Measurements from ENCODE around the gene SUB1.
"Not testable (repeated sequence)": the region's sequence is repeated elsewhere in the genome, so short reads cannot be mapped to it uniquely, and the experiment has no call there.

SUB1 gene

DNA sequence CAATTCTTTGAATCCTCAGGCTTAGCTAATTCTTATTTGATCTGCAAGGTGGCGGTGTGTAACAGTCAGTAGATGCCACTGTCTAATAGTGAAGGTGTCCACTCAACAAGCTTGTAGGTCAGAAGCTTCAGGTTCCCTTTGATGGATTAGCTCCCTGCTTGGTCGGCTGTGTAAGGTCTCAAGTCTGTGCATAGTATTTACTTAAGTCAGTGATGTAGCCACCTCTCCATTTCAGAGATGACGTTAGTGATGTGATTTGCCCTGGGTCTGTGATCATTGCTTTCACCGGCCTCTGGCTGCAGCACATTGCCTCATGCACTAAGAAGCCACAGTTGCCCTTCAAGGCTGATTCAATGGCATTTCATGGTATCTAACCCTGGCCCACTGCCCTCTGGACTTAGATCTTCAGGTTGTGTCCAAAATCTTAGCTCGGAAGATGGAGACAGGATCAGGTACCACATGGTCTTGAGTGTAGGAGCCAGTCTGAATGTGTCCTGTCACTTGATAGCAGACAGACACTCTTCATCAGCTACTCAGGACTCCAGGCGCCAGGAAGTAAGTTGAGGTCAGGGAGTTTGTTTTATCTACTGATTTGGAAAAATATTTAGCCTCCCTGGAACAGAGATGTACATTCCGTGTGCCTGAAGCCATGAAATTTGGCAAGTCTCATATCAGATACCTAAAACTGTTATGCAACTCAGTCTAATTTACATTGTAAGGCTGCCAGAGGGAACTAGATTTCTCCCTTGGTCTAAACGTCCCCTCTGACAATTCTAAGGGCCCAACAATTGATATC, 42.9 kb downstream of the SUB1 start:
- no peak for DNase-seq (ENCODE audit: low read depth)
- no peak overlapping the region for H3K4me3 ChIP-seq (ENCODE audit: low read depth, low read length)
- TF ChIP-seq, protein P1, sequence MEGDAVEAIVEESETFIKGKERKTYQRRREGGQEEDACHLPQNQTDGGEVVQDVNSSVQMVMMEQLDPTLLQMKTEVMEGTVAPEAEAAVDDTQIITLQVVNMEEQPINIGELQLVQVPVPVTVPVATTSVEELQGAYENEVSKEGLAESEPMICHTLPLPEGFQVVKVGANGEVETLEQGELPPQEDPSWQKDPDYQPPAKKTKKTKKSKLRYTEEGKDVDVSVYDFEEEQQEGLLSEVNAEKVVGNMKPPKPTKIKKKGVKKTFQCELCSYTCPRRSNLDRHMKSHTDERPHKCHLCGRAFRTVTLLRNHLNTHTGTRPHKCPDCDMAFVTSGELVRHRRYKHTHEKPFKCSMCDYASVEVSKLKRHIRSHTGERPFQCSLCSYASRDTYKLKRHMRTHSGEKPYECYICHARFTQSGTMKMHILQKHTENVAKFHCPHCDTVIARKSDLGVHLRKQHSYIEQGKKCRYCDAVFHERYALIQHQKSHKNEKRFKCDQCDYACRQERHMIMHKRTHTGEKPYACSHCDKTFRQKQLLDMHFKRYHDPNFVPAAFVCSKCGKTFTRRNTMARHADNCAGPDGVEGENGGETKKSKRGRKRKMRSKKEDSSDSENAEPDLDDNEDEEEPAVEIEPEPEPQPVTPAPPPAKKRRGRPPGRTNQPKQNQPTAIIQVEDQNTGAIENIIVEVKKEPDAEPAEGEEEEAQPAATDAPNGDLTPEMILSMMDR (IDR thresholded peaks at IDR 0.05; ENCODE audit: low read depth, low read length, missing control alignments), result no peak

DNA sequence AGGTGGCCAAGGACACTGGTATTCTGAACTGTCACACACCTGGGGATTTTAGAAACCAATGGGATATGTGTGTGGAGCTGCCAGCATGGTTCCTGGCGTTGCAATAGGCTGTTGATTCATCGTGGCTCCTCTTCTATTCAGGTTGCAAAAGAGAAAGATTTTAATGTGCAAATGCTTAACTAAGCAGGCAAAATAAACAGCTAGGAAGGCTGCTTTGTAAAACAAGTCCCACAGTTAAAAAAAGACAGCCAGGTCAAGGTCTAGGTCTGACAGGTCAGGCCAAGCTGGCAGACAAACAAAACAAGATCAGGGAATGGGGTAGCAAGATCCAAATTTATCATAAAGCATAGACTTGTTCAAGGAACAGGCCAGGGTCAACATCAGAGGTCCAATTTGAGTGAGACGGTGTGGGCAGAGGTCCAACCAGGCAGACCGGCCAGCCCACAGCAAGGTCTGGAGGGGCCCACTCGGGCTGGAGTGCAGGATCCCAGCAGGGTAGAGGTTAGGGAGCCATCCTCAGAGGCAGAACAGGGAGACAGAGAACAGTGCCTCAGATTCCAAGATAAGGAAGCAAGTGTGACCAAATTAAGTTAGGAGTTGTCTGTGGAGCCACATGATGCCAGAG, 45.6 kb downstream of the SUB1 start:
- TF ChIP-seq, protein P1 (IDR thresholded peaks at IDR 0.05; ENCODE audit: low read depth, low read length, missing control alignments), result no peak
- no peak for DNase-seq (ENCODE audit: low read depth)
- H3K4me3 ChIP-seq (ENCODE audit: low read depth, low read length), result no peak overlapping the region

DNA sequence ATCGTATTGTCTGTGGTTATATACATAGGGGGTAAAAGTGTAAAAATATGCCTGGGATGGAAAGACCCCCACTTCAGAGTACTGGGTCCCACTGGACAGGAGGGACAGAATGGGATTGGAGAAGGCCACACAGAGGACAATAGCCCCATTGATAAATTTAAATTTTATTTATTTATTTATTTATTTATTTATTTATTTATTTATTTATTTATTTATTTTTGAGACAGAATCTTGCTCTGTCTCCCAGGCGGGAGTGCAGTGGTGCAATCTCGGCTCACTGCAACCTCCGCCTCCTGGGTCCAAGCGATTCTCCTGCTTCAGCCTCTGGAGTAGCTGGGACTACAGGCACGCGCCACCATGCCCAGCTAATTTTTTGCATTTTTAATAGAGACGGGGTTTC, 47.7 kb downstream of the SUB1 start:
- DNase-seq (ENCODE audit: low read depth), result not testable (repeated sequence)

DNA sequence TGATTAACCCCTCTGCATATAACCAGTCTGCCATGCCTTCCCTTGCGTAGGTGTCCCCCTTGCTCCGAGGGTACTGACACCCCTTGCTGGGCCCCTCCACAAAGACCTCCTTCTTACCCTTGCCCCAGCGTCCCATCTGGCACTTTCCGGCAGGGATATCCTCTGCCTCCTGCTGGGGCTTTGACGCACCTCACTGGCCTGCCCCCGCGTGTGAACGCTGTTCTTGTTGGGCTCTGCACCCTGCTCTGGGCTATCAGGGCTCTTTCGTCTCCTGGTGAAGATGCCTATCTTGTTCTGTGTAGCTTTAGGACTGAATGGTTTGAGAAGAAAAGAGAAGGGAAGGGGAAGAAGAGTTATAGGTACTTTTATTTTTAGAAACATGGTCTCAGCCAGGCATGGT, 53.0 kb downstream of the SUB1 start:
- no peak overlapping the region for H3K4me3 ChIP-seq (ENCODE audit: low read depth, low read length)
- TF ChIP-seq, protein P1 (IDR thresholded peaks at IDR 0.05; ENCODE audit: low read depth, low read length, missing control alignments), result no peak
- no peak for DNase-seq (ENCODE audit: low read depth)

More for the DNA sequence above, 47.7 kb downstream of the SUB1 start:
- not testable (repeated sequence) for H3K4me3 ChIP-seq (ENCODE audit: low read depth, low read length)

DNA sequence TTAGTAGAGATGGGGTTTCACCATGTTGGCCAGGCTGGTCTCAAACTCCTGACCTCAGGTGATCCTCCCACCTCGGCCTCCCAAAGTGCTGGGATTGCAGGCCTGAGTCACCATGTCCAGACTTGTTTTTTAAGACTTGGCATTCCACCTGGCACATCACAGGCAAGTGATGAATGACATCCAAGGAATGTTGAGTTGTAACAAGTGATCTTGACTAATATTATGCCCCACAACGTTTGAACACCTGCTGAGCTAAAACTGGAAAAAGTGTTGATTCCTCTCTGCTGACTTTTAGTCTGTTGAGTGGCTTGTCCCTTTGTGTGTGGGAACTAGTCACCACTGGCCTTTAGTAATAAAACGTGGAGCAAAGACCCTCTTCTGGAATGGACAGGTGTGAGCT, 54.6 kb downstream of the SUB1 start:
- H3K4me3 ChIP-seq (ENCODE audit: low read depth, low read length), result no peak overlapping the region
- no peak for DNase-seq (ENCODE audit: low read depth)
- TF ChIP-seq, protein P1 (IDR thresholded peaks at IDR 0.05; ENCODE audit: low read depth, low read length, missing control alignments), result no peak

DNA sequence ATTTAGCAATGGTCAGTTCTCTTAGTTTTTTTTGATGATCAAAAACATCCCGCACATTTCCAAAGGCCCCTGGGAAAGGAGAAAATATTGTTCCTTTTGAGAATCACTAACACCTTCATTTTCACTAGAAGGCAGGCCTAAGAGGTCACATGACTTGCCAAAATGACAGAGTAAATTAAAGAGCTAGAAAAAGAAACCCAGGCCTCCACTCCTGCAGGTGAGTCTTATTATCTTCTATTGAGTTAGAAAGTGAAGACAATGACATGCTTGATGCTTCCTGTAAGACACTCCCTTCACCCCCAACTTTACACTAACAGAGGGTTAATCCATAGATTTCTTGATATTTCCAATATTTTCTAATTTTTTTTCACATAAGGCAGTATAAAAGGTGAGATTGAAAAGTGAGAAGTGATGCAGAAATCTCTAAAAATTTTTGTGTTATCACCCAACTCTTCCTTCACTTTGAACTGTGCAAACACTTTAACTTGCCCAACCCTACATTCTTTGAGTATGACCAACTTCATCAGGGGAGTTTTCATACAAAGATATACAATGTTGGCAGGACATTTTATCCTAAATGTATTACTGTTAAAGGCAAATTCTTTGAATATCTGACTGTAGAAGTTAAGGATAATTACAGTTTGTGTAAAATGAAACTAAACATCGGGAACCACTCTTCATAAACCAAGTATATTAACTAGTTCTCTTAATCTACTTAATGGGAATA, 57.1 kb downstream of the SUB1 start:
- no peak for DNase-seq (ENCODE audit: low read depth)
- TF ChIP-seq, protein P1 (IDR thresholded peaks at IDR 0.05; ENCODE audit: low read depth, low read length, missing control alignments), result no peak
- H3K4me3 ChIP-seq (ENCODE audit: low read depth, low read length), result no peak overlapping the region

DNA sequence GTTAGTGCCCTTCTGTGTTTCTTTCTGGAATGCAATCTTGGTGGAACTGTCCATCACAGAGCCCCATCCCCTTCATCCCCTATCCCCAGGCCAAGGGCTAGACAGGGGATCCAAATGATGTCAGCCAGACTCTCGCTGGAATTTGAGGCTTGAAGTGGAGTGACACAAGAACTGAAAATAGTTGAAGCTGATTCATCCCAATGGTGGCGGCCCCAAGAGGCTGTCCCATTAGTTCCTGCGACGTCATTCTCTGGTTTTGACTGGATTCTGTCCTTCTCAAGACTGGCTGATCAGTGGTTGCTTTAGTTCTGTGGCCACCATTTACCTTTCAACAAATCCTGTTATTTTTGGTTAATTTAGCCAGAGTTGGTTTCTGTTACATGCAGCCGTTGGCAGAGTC, 59.9 kb downstream of the SUB1 start:
- TF ChIP-seq, protein P1 (IDR thresholded peaks at IDR 0.05; ENCODE audit: low read depth, low read length, missing control alignments), result no peak
- H3K4me3 ChIP-seq (ENCODE audit: low read depth, low read length), result no peak overlapping the region
- no peak for DNase-seq (ENCODE audit: low read depth)
